ENCODE data around the gene COL10A1. TPM values are rescaled to one million over a fixed set of nuclear protein-coding genes. Genes with fewer than 3 reads are reported as not detected.

The COL10A1 gene
- total RNA-seq, 1 donor from 2014 or later: not detected

GRCh38 chr6:116072368-116072767 lies 53.6 kb downstream of the COL10A1 start:
- no peak overlapping the region for H3K9ac ChIP-seq (ENCODE audit: low read length)
- peaks cover 4% of the 10 kb centered on the region for H3K4me1 Mint-ChIP-seq (ENCODE audit: low read depth, unreplicated experiment)
- no peak overlapping the region for H3K27ac Mint-ChIP-seq (ENCODE audit: unreplicated experiment)
- no peaks in the 10 kb centered on the region for H3K9me3 ChIP-seq (ENCODE audit: insufficient read depth, low read depth, low read length)
- H3K4me1 ChIP-seq (ENCODE audit: insufficient read depth, low read length): peaks cover 7% of the 10 kb centered on the region
- H3K4me3 ChIP-seq (ENCODE audit: insufficient read depth, low read depth, low read length): no peak overlapping the region
- no peak overlapping the region for H2AFZ ChIP-seq (ENCODE audit: low read depth, low read length)
- FAIRE-seq: no peak
- no peak overlapping the region for H3K4me2 ChIP-seq (ENCODE audit: low read length)
- no peaks in the 10 kb centered on the region for H3K27me3 Mint-ChIP-seq (ENCODE audit: low read depth, unreplicated experiment)
- no peak overlapping the region for H3K27ac ChIP-seq (ENCODE audit: low read depth, low read length)
- H3K27me3 ChIP-seq (ENCODE audit: insufficient read depth, low read length): no peaks in the 10 kb centered on the region
- no peaks in the 10 kb centered on the region for H3K79me2 ChIP-seq (ENCODE audit: insufficient read depth, low read length)
- H3K36me3 ChIP-seq (ENCODE audit: insufficient read depth, low read length): no peaks in the 10 kb centered on the region
- no peak for DNase-seq (ENCODE audit: low read depth)
- H3K4me3 Mint-ChIP-seq (ENCODE audit: unreplicated experiment): no peak overlapping the region
- H3K36me3 Mint-ChIP-seq (ENCODE audit: low read depth, unreplicated experiment): no peaks in the 10 kb centered on the region
- H4K20me1 ChIP-seq (ENCODE audit: insufficient read depth, low read length): no peaks in the 10 kb centered on the region
- TF ChIP-seq EZH2 (IDR thresholded peaks at IDR 0.05; ENCODE audit: insufficient read depth, low read length) (no peak), CTCF (IDR thresholded peaks at IDR 0.05; ENCODE audit: insufficient read depth, low read depth, low read length) (no peak)
- no peaks in the 10 kb centered on the region for H3K9me3 Mint-ChIP-seq (ENCODE audit: unreplicated experiment)

- TF ChIP-seq CTCF (IDR thresholded peaks at IDR 0.05; ENCODE audit: insufficient read depth, low read depth, low read length) (no peak), EZH2 (IDR thresholded peaks at IDR 0.05; ENCODE audit: insufficient read depth, low read length) (no peak)
- no peak for FAIRE-seq
- DNase-seq (ENCODE audit: low read depth): no peak
Observed at GRCh38 chr6:116070616-116071389, 55.1 kb downstream of the COL10A1 start.

GRCh38 chr6:116070101-116070500 lies 55.8 kb downstream of the COL10A1 start:
- Mint-ChIP-seq H3K36me3 (ENCODE audit: low read depth, unreplicated experiment) (no peaks in the 10 kb centered on the region), H3K4me1 (ENCODE audit: low read depth, unreplicated experiment) (peaks cover 4% of the 10 kb centered on the region), H3K27ac (ENCODE audit: unreplicated experiment) (no peak overlapping the region), H3K4me3 (ENCODE audit: unreplicated experiment) (no peak overlapping the region), H3K9me3 (ENCODE audit: unreplicated experiment) (no peaks in the 10 kb centered on the region), H3K27me3 (ENCODE audit: low read depth, unreplicated experiment) (no peaks in the 10 kb centered on the region)
- Histone ChIP-seq H3K4me1 (ENCODE audit: insufficient read depth, low read length) (peaks cover 7% of the 10 kb centered on the region), H3K4me2 (ENCODE audit: low read length) (no peak overlapping the region), H2AFZ (ENCODE audit: low read depth, low read length) (no peak overlapping the region), H3K27me3 (ENCODE audit: insufficient read depth, low read length) (no peaks in the 10 kb centered on the region), H3K27ac (ENCODE audit: low read depth, low read length) (no peak overlapping the region), H3K79me2 (ENCODE audit: insufficient read depth, low read length) (no peaks in the 10 kb centered on the region), H4K20me1 (ENCODE audit: insufficient read depth, low read length) (no peaks in the 10 kb centered on the region), H3K9ac (ENCODE audit: low read length) (no peak overlapping the region), H3K9me3 (ENCODE audit: insufficient read depth, low read depth, low read length) (no peaks in the 10 kb centered on the region), H3K36me3 (ENCODE audit: insufficient read depth, low read length) (no peaks in the 10 kb centered on the region), H3K4me3 (ENCODE audit: insufficient read depth, low read depth, low read length) (no peak overlapping the region)
- FAIRE-seq: no peak
- no peak for DNase-seq (ENCODE audit: low read depth)
- TF ChIP-seq EZH2 (IDR thresholded peaks at IDR 0.05; ENCODE audit: insufficient read depth, low read length) (no peak), CTCF (IDR thresholded peaks at IDR 0.05; ENCODE audit: insufficient read depth, low read depth, low read length) (no peak)

More at GRCh38 chr6:116070616-116071389, 55.1 kb downstream of the COL10A1 start:
- H3K27ac Mint-ChIP-seq (ENCODE audit: unreplicated experiment): no peak overlapping the region
- Histone ChIP-seq H2AFZ (ENCODE audit: low read depth, low read length) (no peak overlapping the region), H3K4me3 (ENCODE audit: insufficient read depth, low read depth, low read length) (no peak overlapping the region), H3K9ac (ENCODE audit: low read length) (no peak overlapping the region), H4K20me1 (ENCODE audit: insufficient read depth, low read length) (no peaks in the 10 kb centered on the region), H3K27ac (ENCODE audit: low read depth, low read length) (no peak overlapping the region), H3K4me1 (ENCODE audit: insufficient read depth, low read length) (peaks cover 7% of the 10 kb centered on the region), H3K27me3 (ENCODE audit: insufficient read depth, low read length) (no peaks in the 10 kb centered on the region), H3K9me3 (ENCODE audit: insufficient read depth, low read depth, low read length) (no peaks in the 10 kb centered on the region), H3K79me2 (ENCODE audit: insufficient read depth, low read length) (no peaks in the 10 kb centered on the region), H3K4me2 (ENCODE audit: low read length) (no peak overlapping the region), H3K36me3 (ENCODE audit: insufficient read depth, low read length) (no peaks in the 10 kb centered on the region)
- H3K4me1 Mint-ChIP-seq (ENCODE audit: low read depth, unreplicated experiment): peaks cover 4% of the 10 kb centered on the region
- H3K9me3 Mint-ChIP-seq (ENCODE audit: unreplicated experiment): no peaks in the 10 kb centered on the region
- H3K4me3 Mint-ChIP-seq (ENCODE audit: unreplicated experiment): no peak overlapping the region
- H3K36me3 Mint-ChIP-seq (ENCODE audit: low read depth, unreplicated experiment): no peaks in the 10 kb centered on the region
- H3K27me3 Mint-ChIP-seq (ENCODE audit: low read depth, unreplicated experiment): no peaks in the 10 kb centered on the region

Data from astrocyte (in vitro differentiated cells and primary cell).